GM12878 (cell line): Measurements from ENCODE around the gene DPM1. TPM values are rescaled to one million over a fixed set of nuclear protein-coding genes. Genes with fewer than 3 reads are reported as not detected.
A peak's percentile ranks its signal among the peaks of the same experiment; 100 is the strongest.

Source experiments
- ATAC-seq: fragments of 200-7000 bp; cut with Tn5 transposase; 3 replicates; pipeline ENCODE4 v1.9.1; 2020; ENCODE audit warnings: mild to moderate bottlenecking, moderate library complexity
- BruUV-seq: library from RNA; stranded (reverse); fragments of 400-500 nt; replicated peaks from 2 replicates; lab custom pipeline; 2021; lab: Mats Ljungman, UMichigan
- CTCF ChIA-PET: fragments of 300-600 bp; sonication (Branson Sonifier 250); formaldehyde crosslinking; extraction: SDS; loops from one replicate; lab custom pipeline; 2021; ENCODE audit warnings: inconsistent platforms; lab: Yijun Ruan, JAX
- POLR2A ChIA-PET: fragments of 350-600 bp; formaldehyde crosslinking; extraction: SDS; loops from one replicate; lab custom pipeline; 2021; ENCODE audit warnings: inconsistent platforms; lab: Charles Lee
- RAD21 ChIA-PET: fragments of 300-600 bp; sonication (Branson Sonifier 250); formaldehyde crosslinking; loops from one replicate; lab custom pipeline; 2023; ENCODE audit warnings: antibody characterized with exemption; ENCODE audit not compliant: unreplicated experiment; lab: Charles Lee
- SMC1A ChIA-PET: fragments of 300-600 bp; sonication (Branson Sonifier 250); formaldehyde crosslinking; loops from one replicate; lab custom pipeline; 2023; ENCODE audit not compliant: unreplicated experiment, uncharacterized antibody; lab: Charles Lee
- DNase-seq: peaks from one replicate; pipeline ENCODE4 v3.0.0-alpha.2; 2011; ENCODE audit warnings: low read depth, low spot score
- FAIRE-seq: peaks from 3 replicates; lab custom pipeline; 2011; peaks lifted over from hg19 to GRCh38; lab: Jason Lieb, UNC
- H2AFZ ChIP-seq: 2 replicates; pipeline ENCODE4 v1.6.0; 2011; ENCODE audit warnings: low read depth, low read length, control low read depth; ENCODE audit not compliant: control insufficient read depth
- H3K27ac ChIP-seq: 2 replicates; pipeline ENCODE4 v1.5.1; 2011; ENCODE audit warnings: control low read depth; ENCODE audit not compliant: control insufficient read depth, insufficient read depth
- H3K27me3 ChIP-seq, 2 experiments: replicated peaks in 1 of 2; 2 replicates each; pipeline versions ENCODE4 v1.6.0 to v1.6.1; 2011; ENCODE audit warnings: low read length in 1 of 2; ENCODE audit not compliant: control insufficient read depth in 2 of 2, insufficient read depth in 2 of 2
- H3K36me3 ChIP-seq, 2 experiments: 2 replicates each; pipeline ENCODE4 v1.5.1; 2011; ENCODE audit warnings: low read length in 1 of 2; ENCODE audit not compliant: control insufficient read depth in 2 of 2, insufficient read depth in 2 of 2
- H3K4me1 ChIP-seq: 2 replicates; pipeline ENCODE4 v1.6.1; 2011; ENCODE audit warnings: mild to moderate bottlenecking, low read length, moderate library complexity, mixed read lengths; ENCODE audit not compliant: control insufficient read depth, insufficient read depth
- H3K4me2 ChIP-seq: 2 replicates; pipeline ENCODE4 v1.6.0; 2011; ENCODE audit warnings: control low read depth; ENCODE audit not compliant: control insufficient read depth, insufficient read depth
- H3K4me3 ChIP-seq: fragments of 200-600 bp; sonication (generic); 2 replicates; pipeline ENCODE4 v1.5.1; 2016
- H3K79me2 ChIP-seq: 2 replicates; pipeline ENCODE4 v1.6.0; 2011; ENCODE audit warnings: low read length; ENCODE audit not compliant: control insufficient read depth, insufficient read depth
- H3K9ac ChIP-seq: 2 replicates; pipeline ENCODE4 v1.8.0; 2011; ENCODE audit warnings: low read length, control low read depth, mixed read lengths; ENCODE audit not compliant: control insufficient read depth, insufficient read depth
- H3K9me3 ChIP-seq: replicated peaks from 3 replicates; pipeline ENCODE4 v1.5.1; 2011; ENCODE audit warnings: mild to moderate bottlenecking, low read length; ENCODE audit not compliant: control insufficient read depth, insufficient read depth
- H4K20me1 ChIP-seq: 2 replicates; pipeline ENCODE4 v1.6.0; 2011; ENCODE audit not compliant: control insufficient read depth, insufficient read depth
- BCL11A ChIP-seq: IDR thresholded peaks from 2 replicates; pipeline ENCODE4 v1.6.1; 2011; ENCODE audit warnings: low read depth, low read length
- CBFB ChIP-seq: IDR thresholded peaks from 2 replicates; pipeline ENCODE4 v1.6.1; 2016; ENCODE audit warnings: antibody characterized with exemption, low read depth
- IKZF1 ChIP-seq: fragments of 450-650 bp; conservative IDR thresholded peaks from 2 replicates; pipeline ENCODE4 v1.6.1; 2017; ENCODE audit warnings: antibody characterized with exemption, mild to moderate bottlenecking
- POLR2A ChIP-seq: IDR thresholded peaks from 2 replicates; pipeline ENCODE4 v1.6.1; 2011; ENCODE audit warnings: low read depth, mild to moderate bottlenecking, low read length
- RAD21 ChIP-seq: IDR thresholded peaks from 2 replicates; pipeline ENCODE4 v1.6.1; 2011; ENCODE audit warnings: mild to moderate bottlenecking, low read depth, low read length, moderate library complexity; ENCODE audit not compliant: insufficient read depth
- WGBS: methylation state at CpG from one replicate; pipeline ENCODE4 v1.1.6; 2016; ENCODE audit warnings: low lambda C conversion rate; ENCODE audit not compliant: insufficient replicate concordance, insufficient coverage; ENCODE audit errors: missing lambda C conversion rate; 5-methylcytosine and 5-hydroxymethylcytosine counted together
- in situ Hi-C: fragments of 300-500 bp; cut with MboI; formaldehyde crosslinking; loops from 9 replicates; pipeline ENCODE4 v1.14.3; 2018; ENCODE audit warnings: mixed read lengths
- intact Hi-C: fragments of 100-400 bp; cut with micrococcal nuclease; formaldehyde crosslinking; loops from one replicate; pipeline ENCODE4 v1.14.2; 2022; ENCODE audit not compliant: unreplicated experiment
- polyA plus RNA-seq, 11 experiments: library from polyadenylated mRNA; depleted of rRNA in 4 of 11; unstranded in 6 of 11; stranded (reverse) in 5 of 11; fragments of >200 nt; fragmentation: Nextera tagmentation in 4 of 11; fragmentation: Illumina TruSeq in 1 of 11; extraction: Ambion mirVana in 4 of 11; extraction: Trizol in 1 of 11; gene quantifications; 1 replicate in 1 of 11; 2 replicates in 10 of 11; pipeline versions ENCODE4 v1.2.1 to v1.2.3, GENCODE V29; 2011 to 2016; ENCODE audit warnings: inconsistent platforms in 2 of 11, missing spikeins in 2 of 11, low read depth in 1 of 11
- total RNA-seq, 4 experiments: library from RNA; depleted of rRNA in 3 of 4; stranded (reverse); fragments of >200 nt in 3 of 4; fragmentation: Illumina TruSeq in 1 of 4; extraction: Trizol in 1 of 4; gene quantifications; 2 replicates each; pipeline versions ENCODE4 v1.2.1 to v1.2.3, GENCODE V29; 2013 to 2021
- TF ChIP-seq, protein P1 (sequence below): IDR thresholded peaks from 2 replicates; pipeline ENCODE4 v1.6.1; 2011; ENCODE audit warnings: low read depth, mild to moderate bottlenecking, low read length, moderate library complexity, borderline replicate concordance; ENCODE audit errors: extremely low read depth
- TF ChIP-seq, protein P2 (sequence below): fragments of 450-650 bp; IDR thresholded peaks from 2 replicates; pipeline ENCODE4 v1.6.1; 2017; ENCODE audit warnings: borderline replicate concordance
- TF ChIP-seq, protein P3 (sequence below): fragments of 450-650 bp; conservative IDR thresholded peaks from 2 replicates; pipeline ENCODE4 v1.6.1; 2017; ENCODE audit warnings: mild to moderate bottlenecking, moderate library complexity

Gene DPM1
- total and polyA plus RNA-seq, 10 of the 15 experiments (the other 5 are each of a cell fraction or from before 2014, with no cell fraction given), result 53.3 to 167 (median 108) TPM

DNA sequence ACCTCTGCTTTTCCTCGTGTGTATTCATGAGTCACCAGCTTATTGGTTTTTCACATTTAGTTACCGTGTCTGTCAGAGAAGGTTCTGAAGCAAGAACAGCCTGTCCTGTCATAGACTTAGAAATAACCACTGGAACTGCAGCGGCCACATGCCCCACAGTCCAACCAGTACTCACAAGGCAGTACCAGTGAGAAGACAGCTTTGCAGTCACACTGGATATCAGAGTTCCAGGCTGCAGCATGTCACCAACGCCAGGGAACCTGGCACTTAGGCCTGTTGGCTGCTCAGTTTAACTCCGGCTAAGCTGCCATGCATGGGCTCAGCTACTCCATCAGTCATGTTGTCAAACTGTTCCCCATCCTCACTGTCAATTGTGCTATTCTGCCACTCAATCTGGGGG, 67.2 kb downstream of the DPM1 start:
- no peaks in the 10 kb centered on the region for H3K4me1 ChIP-seq
- peaks cover 2% of the 10 kb centered on the region for H3K79me2 ChIP-seq
- no peak overlapping the region for H3K9ac ChIP-seq
- 46% methylated on average over 5 of the region's 5 CpGs for WGBS
- H3K36me3 ChIP-seq, result peaks cover 20 to 38% of the 10 kb centered on the region in 2 experiments
- no peaks in the 10 kb centered on the region for H3K27me3 ChIP-seq
- RAD21 ChIA-PET, result interaction anchor here (0.8 to 2.4 kb wide), 2 partner anchors 8 to 21 kb away, joined by 3 to 8 read pairs; no protein-coding TSS in a partner anchor
- no peaks in the 10 kb centered on the region for H3K9me3 ChIP-seq
- FAIRE-seq (no peak), ATAC-seq (no peak; the same call in 2 of the 3 replicates), DNase-seq (no peak)
- SMC1A ChIA-PET, result interaction anchor here (1.0 to 2.5 kb wide), 5 partner anchors 17 to 69 kb away, joined by 3 to 11 read pairs (median 5); no protein-coding TSS in a partner anchor
- in situ Hi-C loops, result no loop called here
- POLR2A ChIA-PET, result interaction anchor here (1.1 kb wide), 1 partner anchor 17 kb away, joined by 3 read pairs; no protein-coding TSS in a partner anchor
- H3K4me2 ChIP-seq, result no peak overlapping the region
- H3K27ac ChIP-seq, result no peak overlapping the region
- no peak overlapping the region for H3K4me3 ChIP-seq
- 0 out of 2 replicates have a peak, but pooled peaks have one; percentile 12 for TF ChIP-seq CBFB
- TF ChIP-seq POLR2A, result peak; percentile 77
- no peak for TF ChIP-seq IKZF1
- intact Hi-C loops, result loop anchor here (5.0 kb wide), 1 partner anchor 99 kb away; no protein-coding TSS in a partner anchor
- H2AFZ ChIP-seq, result no peak overlapping the region
- CTCF ChIA-PET, result interaction anchor here (0.6 to 3.6 kb wide), 5 partner anchors 32 to 782 kb away, joined by 4 to 20 read pairs (median 6); partner anchors contain the start of gene BCAS4
- BruUV-seq, result no TSS peak
- no peaks in the 10 kb centered on the region for H4K20me1 ChIP-seq

DNA sequence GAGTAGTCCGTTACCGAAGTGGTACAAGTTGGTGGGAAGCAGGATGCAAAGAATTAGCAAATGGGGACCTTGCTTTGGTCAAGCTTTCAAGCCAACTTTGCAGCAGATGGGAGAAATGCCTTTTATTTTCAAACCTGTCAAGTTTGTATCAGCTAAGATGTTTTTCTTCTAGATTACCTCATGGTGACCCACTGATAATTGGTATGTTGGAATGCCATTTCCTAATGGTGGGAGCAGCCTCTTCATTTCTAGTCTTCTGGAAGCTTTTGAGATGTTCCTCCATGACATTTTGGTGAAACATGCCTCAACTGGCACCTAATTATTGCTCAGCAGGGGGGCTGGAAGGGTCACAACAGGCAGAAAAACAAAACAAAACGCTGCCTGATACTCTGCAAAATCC, 70.8 kb downstream of the DPM1 start:
- H3K27ac ChIP-seq, result no peak overlapping the region
- ATAC-seq (no peak), DNase-seq (no peak), FAIRE-seq (no peak)
- WGBS, result 98% methylated on average over 3 of the region's 3 CpGs
- ChIA-PET SMC1A (interaction anchor here (1.2 kb wide), 1 partner anchor 38 kb away, joined by 3 read pairs; no protein-coding TSS in a partner anchor), POLR2A (interaction anchor here (0.5 kb wide), 1 partner anchor 22 kb away, joined by 4 read pairs; no protein-coding TSS in a partner anchor), CTCF (interaction anchor here (1.0 kb wide), 1 partner anchor 70 kb away, joined by 3 read pairs; no protein-coding TSS in a partner anchor), RAD21 (interaction anchor here (1.0 kb wide), 1 partner anchor 93 kb away, joined by 4 read pairs; the partner anchor contains the start of gene BCAS4)
- TF ChIP-seq, protein P1, sequence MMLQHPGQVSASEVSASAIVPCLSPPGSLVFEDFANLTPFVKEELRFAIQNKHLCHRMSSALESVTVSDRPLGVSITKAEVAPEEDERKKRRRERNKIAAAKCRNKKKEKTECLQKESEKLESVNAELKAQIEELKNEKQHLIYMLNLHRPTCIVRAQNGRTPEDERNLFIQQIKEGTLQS, result no peak
- no peak for TF ChIP-seq BCL11A
- TF ChIP-seq, protein P2, sequence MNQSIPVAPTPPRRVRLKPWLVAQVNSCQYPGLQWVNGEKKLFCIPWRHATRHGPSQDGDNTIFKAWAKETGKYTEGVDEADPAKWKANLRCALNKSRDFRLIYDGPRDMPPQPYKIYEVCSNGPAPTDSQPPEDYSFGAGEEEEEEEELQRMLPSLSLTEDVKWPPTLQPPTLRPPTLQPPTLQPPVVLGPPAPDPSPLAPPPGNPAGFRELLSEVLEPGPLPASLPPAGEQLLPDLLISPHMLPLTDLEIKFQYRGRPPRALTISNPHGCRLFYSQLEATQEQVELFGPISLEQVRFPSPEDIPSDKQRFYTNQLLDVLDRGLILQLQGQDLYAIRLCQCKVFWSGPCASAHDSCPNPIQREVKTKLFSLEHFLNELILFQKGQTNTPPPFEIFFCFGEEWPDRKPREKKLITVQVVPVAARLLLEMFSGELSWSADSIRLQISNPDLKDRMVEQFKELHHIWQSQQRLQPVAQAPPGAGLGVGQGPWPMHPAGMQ, result no peak
- no peak for TF ChIP-seq RAD21
- TF ChIP-seq, protein P3, sequence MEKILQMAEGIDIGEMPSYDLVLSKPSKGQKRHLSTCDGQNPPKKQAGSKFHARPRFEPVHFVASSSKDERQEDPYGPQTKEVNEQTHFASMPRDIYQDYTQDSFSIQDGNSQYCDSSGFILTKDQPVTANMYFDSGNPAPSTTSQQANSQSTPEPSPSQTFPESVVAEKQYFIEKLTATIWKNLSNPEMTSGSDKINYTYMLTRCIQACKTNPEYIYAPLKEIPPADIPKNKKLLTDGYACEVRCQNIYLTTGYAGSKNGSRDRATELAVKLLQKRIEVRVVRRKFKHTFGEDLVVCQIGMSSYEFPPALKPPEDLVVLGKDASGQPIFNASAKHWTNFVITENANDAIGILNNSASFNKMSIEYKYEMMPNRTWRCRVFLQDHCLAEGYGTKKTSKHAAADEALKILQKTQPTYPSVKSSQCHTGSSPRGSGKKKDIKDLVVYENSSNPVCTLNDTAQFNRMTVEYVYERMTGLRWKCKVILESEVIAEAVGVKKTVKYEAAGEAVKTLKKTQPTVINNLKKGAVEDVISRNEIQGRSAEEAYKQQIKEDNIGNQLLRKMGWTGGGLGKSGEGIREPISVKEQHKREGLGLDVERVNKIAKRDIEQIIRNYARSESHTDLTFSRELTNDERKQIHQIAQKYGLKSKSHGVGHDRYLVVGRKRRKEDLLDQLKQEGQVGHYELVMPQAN, result no peak
- no peaks in the 10 kb centered on the region for H3K9me3 ChIP-seq
- in situ Hi-C loops, result no loop called here
- H3K27me3 ChIP-seq, result no peaks in the 10 kb centered on the region
- no peak overlapping the region for H3K9ac ChIP-seq
- H4K20me1 ChIP-seq, result no peaks in the 10 kb centered on the region
- no peak overlapping the region for H2AFZ ChIP-seq
- BruUV-seq, result no TSS peak
- H3K4me3 ChIP-seq, result no peak overlapping the region
- no peak overlapping the region for H3K4me2 ChIP-seq
- peaks cover 9 to 20% of the 10 kb centered on the region in 2 experiments for H3K36me3 ChIP-seq
- intact Hi-C loops, result no loop called here
- no peaks in the 10 kb centered on the region for H3K4me1 ChIP-seq
- peaks cover 2% of the 10 kb centered on the region for H3K79me2 ChIP-seq
